Measurements from ENCODE around the gene PRKN.
"Not testable (repeated sequence)": the region's sequence is repeated elsewhere in the genome, so short reads cannot be mapped to it uniquely, and the experiment has no call there.

The PRKN gene

GRCh38 chr6:162710936-162711335 is 16.6 kb downstream of the PRKN start:
- no peak for DNase-seq (ENCODE audit: low spot score)

- no peak for DNase-seq (ENCODE audit: low spot score)
Observed at GRCh38 chr6:162710419-162710818, 17.1 kb downstream of the PRKN start.

GRCh38 chr6:162709431-162709830 is 18.1 kb downstream of the PRKN start:
- no peak for DNase-seq (ENCODE audit: low spot score)

GRCh38 chr6:162708971-162709370 is 18.6 kb downstream of the PRKN start:
- DNase-seq (ENCODE audit: low spot score): no peak

GRCh38 chr6:162706232-162706631 is 21.3 kb downstream of the PRKN start:
- DNase-seq (ENCODE audit: low spot score): no peak

GRCh38 chr6:162705736-162706135 is 21.8 kb downstream of the PRKN start:
- DNase-seq (ENCODE audit: low spot score): no peak

- no peak for DNase-seq (ENCODE audit: low spot score)
Observed at GRCh38 chr6:162704001-162704400, 23.6 kb downstream of the PRKN start.

GRCh38 chr6:162702446-162702845 is 25.1 kb downstream of the PRKN start:
- no peak for DNase-seq (ENCODE audit: low spot score)

GRCh38 chr6:162701551-162701950 is 26.0 kb downstream of the PRKN start:
- DNase-seq (ENCODE audit: low spot score): no peak

GRCh38 chr6:162700966-162701365 is 26.6 kb downstream of the PRKN start:
- no peak for DNase-seq (ENCODE audit: low spot score)

- no peak for DNase-seq (ENCODE audit: low spot score)
Observed at GRCh38 chr6:162699961-162700360, 27.6 kb downstream of the PRKN start.

GRCh38 chr6:162698440-162698839 is 29.1 kb downstream of the PRKN start:
- no peak for DNase-seq (ENCODE audit: low spot score)

- DNase-seq (ENCODE audit: low spot score): no peak
Observed at GRCh38 chr6:162697872-162698403, 29.6 kb downstream of the PRKN start.

- DNase-seq (ENCODE audit: low spot score): no peak
Observed at GRCh38 chr6:162690158-162690557, 37.4 kb downstream of the PRKN start.

- no peak for DNase-seq (ENCODE audit: low spot score)
Observed at GRCh38 chr6:162688751-162689345, 38.7 kb downstream of the PRKN start.

- no peak for DNase-seq (ENCODE audit: low spot score)
Observed at GRCh38 chr6:162685586-162685985, 42.0 kb downstream of the PRKN start.

- DNase-seq (ENCODE audit: low spot score): no peak
Observed at GRCh38 chr6:162684961-162685360, 42.6 kb downstream of the PRKN start.

GRCh38 chr6:162684052-162684451 is 43.5 kb downstream of the PRKN start:
- no peak for DNase-seq (ENCODE audit: low spot score)

GRCh38 chr6:162683135-162683534 is 44.4 kb downstream of the PRKN start:
- DNase-seq (ENCODE audit: low spot score): no peak

GRCh38 chr6:162681447-162681846 is 46.1 kb downstream of the PRKN start:
- DNase-seq (ENCODE audit: low spot score): no peak

GRCh38 chr6:162680871-162681270 is 46.7 kb downstream of the PRKN start:
- DNase-seq (ENCODE audit: low spot score): no peak

- no peak for DNase-seq (ENCODE audit: low spot score)
Observed at GRCh38 chr6:162680367-162680766, 47.2 kb downstream of the PRKN start.

- DNase-seq (ENCODE audit: low spot score): no peak
Observed at GRCh38 chr6:162679681-162680080, 47.9 kb downstream of the PRKN start.

- not testable (repeated sequence) for DNase-seq (ENCODE audit: low spot score)
Observed at GRCh38 chr6:162678896-162679295, 48.7 kb downstream of the PRKN start.

Data from CD4-positive, alpha-beta T cell treated with Interleukin-6 at 100 ng/mL for 8 hours (primary cell).